ENCODE measurements around the gene HNMT.

HNMT gene

DNA sequence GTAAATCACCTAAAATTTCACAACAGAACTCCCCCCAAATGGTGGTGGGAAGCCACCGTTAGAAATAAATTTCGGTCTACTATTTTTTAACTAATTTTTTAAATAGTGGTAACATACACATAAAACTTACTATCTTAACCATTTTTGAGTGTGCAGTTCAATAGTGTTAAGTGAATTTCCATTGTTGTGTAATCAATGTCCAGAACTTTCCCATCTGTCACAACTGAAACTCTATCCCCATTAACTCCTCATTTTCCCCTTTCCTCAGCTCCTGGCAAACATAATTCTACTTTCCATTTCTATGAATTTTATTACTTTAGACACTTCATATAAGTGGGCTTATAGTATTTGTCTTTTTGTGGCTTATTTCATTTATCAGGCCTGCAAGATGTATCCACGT lies 34.1 kb upstream of the HNMT start (continued):
- TF ChIP-seq, protein P1, sequence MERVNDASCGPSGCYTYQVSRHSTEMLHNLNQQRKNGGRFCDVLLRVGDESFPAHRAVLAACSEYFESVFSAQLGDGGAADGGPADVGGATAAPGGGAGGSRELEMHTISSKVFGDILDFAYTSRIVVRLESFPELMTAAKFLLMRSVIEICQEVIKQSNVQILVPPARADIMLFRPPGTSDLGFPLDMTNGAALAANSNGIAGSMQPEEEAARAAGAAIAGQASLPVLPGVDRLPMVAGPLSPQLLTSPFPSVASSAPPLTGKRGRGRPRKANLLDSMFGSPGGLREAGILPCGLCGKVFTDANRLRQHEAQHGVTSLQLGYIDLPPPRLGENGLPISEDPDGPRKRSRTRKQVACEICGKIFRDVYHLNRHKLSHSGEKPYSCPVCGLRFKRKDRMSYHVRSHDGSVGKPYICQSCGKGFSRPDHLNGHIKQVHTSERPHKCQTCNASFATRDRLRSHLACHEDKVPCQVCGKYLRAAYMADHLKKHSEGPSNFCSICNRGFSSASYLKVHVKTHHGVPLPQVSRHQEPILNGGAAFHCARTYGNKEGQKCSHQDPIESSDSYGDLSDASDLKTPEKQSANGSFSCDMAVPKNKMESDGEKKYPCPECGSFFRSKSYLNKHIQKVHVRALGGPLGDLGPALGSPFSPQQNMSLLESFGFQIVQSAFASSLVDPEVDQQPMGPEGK (CRISPR knock-in tag; IDR thresholded peaks at IDR 0.05; ENCODE audit: borderline replicate concordance), result no peak
- TF ChIP-seq ZFP30 (CRISPR knock-in tag; IDR thresholded peaks at IDR 0.05), result no peak
- no peak for TF ChIP-seq ZNF565 (CRISPR knock-in tag; conservative IDR thresholded peaks at IDR 0.05; ENCODE audit: low read depth)

DNA sequence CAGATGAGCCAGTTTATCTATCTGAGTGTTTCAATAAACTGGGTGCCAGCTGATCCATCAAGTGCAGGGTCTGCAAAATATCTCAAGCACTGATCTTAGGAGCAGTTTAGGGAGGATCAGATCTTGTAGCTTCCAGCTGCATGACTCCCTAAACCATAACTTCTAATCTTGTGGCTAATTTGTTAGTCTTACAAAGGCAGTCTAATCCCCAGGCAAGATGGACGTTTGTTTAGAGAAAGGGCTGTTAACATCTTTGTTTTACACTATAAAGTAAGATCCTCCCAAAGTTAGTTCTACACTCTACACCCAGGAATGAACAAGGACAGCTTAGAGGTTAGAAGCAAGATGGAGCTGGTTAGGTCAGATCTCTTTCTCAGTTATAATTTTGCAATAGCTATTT lies 28.7 kb upstream of the HNMT start:
- TF ChIP-seq, protein P2, sequence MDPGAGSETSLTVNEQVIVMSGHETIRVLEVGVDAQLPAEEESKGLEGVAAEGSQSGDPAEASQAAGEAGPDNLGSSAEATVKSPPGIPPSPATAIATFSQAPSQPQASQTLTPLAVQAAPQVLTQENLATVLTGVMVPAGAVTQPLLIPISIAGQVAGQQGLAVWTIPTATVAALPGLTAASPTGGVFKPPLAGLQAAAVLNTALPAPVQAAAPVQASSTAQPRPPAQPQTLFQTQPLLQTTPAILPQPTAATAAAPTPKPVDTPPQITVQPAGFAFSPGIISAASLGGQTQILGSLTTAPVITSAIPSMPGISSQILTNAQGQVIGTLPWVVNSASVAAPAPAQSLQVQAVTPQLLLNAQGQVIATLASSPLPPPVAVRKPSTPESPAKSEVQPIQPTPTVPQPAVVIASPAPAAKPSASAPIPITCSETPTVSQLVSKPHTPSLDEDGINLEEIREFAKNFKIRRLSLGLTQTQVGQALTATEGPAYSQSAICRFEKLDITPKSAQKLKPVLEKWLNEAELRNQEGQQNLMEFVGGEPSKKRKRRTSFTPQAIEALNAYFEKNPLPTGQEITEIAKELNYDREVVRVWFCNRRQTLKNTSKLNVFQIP (CRISPR knock-in tag; IDR thresholded peaks at IDR 0.05; ENCODE audit: borderline replicate concordance, low read depth), result no peak
- TF ChIP-seq TCF4 (CRISPR knock-in tag; IDR thresholded peaks at IDR 0.05; ENCODE audit: borderline replicate concordance) (no peak), OSR1 (CRISPR knock-in tag; IDR thresholded peaks at IDR 0.05) (no peak), CREB5 (CRISPR knock-in tag; IDR thresholded peaks at IDR 0.05; ENCODE audit: low read depth) (no peak), CSRNP3 (CRISPR knock-in tag; IDR thresholded peaks at IDR 0.05) (no peak), ISL1 (CRISPR knock-in tag; IDR thresholded peaks at IDR 0.05) (no peak), SNAI2 (CRISPR knock-in tag; IDR thresholded peaks at IDR 0.05) (no peak), ZFP30 (CRISPR knock-in tag; IDR thresholded peaks at IDR 0.05) (no peak), TOX (CRISPR knock-in tag; IDR thresholded peaks at IDR 0.05; ENCODE audit: borderline replicate concordance) (no peak)
- TF ChIP-seq, protein P1 (CRISPR knock-in tag; IDR thresholded peaks at IDR 0.05; ENCODE audit: borderline replicate concordance), result no peak
- no peak for ATAC-seq

DNA sequence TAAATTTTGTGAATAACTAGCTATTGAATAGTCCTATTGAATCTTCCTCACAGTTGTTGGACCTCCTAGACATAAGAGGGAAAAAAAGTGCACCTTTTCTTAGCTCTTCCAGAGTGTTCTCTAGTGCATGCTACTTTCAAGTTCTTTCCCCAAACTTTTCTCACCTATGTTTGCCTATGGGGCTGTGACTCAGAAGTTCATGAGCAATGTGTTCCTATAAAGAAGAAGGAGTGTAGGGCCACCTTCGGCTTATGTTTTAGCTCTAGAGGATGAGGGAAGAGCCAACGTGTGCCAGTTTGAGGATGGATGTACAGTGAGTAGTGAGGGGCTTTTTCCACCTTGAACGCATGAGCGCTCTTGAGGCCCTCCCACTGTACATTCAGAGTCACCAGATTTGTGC lies 27.0 kb upstream of the HNMT start:
- no peak for TF ChIP-seq PPARA (CRISPR knock-in tag; IDR thresholded peaks at IDR 0.05; ENCODE audit: borderline replicate concordance)
- no peak for TF ChIP-seq ZC3H10 (CRISPR knock-in tag; IDR thresholded peaks at IDR 0.05)
- TF ChIP-seq RARB (CRISPR knock-in tag; IDR thresholded peaks at IDR 0.05), result no peak
- no peak for TF ChIP-seq ZNF70 (CRISPR knock-in tag; IDR thresholded peaks at IDR 0.05)
- TF ChIP-seq GLIS3 (CRISPR knock-in tag; IDR thresholded peaks at IDR 0.05), result no peak
- TF ChIP-seq ZFP3 (CRISPR knock-in tag; IDR thresholded peaks at IDR 0.05), result no peak
- TF ChIP-seq ZFP30 (CRISPR knock-in tag; IDR thresholded peaks at IDR 0.05), result no peak
- no peak for TF ChIP-seq TCF4 (CRISPR knock-in tag; IDR thresholded peaks at IDR 0.05; ENCODE audit: borderline replicate concordance)
- TF ChIP-seq ISL1 (CRISPR knock-in tag; IDR thresholded peaks at IDR 0.05), result no peak
- no peak for TF ChIP-seq SNAI2 (CRISPR knock-in tag; IDR thresholded peaks at IDR 0.05)
- TF ChIP-seq, protein P3, sequence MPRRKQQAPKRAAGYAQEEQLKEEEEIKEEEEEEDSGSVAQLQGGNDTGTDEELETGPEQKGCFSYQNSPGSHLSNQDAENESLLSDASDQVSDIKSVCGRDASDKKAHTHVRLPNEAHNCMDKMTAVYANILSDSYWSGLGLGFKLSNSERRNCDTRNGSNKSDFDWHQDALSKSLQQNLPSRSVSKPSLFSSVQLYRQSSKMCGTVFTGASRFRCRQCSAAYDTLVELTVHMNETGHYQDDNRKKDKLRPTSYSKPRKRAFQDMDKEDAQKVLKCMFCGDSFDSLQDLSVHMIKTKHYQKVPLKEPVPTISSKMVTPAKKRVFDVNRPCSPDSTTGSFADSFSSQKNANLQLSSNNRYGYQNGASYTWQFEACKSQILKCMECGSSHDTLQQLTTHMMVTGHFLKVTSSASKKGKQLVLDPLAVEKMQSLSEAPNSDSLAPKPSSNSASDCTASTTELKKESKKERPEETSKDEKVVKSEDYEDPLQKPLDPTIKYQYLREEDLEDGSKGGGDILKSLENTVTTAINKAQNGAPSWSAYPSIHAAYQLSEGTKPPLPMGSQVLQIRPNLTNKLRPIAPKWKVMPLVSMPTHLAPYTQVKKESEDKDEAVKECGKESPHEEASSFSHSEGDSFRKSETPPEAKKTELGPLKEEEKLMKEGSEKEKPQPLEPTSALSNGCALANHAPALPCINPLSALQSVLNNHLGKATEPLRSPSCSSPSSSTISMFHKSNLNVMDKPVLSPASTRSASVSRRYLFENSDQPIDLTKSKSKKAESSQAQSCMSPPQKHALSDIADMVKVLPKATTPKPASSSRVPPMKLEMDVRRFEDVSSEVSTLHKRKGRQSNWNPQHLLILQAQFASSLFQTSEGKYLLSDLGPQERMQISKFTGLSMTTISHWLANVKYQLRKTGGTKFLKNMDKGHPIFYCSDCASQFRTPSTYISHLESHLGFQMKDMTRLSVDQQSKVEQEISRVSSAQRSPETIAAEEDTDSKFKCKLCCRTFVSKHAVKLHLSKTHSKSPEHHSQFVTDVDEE (CRISPR knock-in tag; IDR thresholded peaks at IDR 0.05), result no peak
- no peak for TF ChIP-seq TOX (CRISPR knock-in tag; IDR thresholded peaks at IDR 0.05; ENCODE audit: borderline replicate concordance)
- TF ChIP-seq OSR1 (CRISPR knock-in tag; IDR thresholded peaks at IDR 0.05), result no peak
- no peak for ATAC-seq

Measured in SK-N-SH treated with all-trans-retinoic acid at 6 μM for 48 hours (cell line).